HG03064 (cell line): ENCODE measurements around the gene MAP1B.
"Not testable (repeated sequence)": the region's sequence is repeated elsewhere in the genome, so short reads cannot be mapped to it uniquely, and the experiment has no call there.

Experiments
- ATAC-seq: cut with Tn5 transposase; IDR thresholded peaks from one replicate; pipeline ENCODE4 v1.9.1; 2021; ENCODE audit warnings: low read depth; ENCODE audit not compliant: unreplicated experiment

The MAP1B gene

DNA sequence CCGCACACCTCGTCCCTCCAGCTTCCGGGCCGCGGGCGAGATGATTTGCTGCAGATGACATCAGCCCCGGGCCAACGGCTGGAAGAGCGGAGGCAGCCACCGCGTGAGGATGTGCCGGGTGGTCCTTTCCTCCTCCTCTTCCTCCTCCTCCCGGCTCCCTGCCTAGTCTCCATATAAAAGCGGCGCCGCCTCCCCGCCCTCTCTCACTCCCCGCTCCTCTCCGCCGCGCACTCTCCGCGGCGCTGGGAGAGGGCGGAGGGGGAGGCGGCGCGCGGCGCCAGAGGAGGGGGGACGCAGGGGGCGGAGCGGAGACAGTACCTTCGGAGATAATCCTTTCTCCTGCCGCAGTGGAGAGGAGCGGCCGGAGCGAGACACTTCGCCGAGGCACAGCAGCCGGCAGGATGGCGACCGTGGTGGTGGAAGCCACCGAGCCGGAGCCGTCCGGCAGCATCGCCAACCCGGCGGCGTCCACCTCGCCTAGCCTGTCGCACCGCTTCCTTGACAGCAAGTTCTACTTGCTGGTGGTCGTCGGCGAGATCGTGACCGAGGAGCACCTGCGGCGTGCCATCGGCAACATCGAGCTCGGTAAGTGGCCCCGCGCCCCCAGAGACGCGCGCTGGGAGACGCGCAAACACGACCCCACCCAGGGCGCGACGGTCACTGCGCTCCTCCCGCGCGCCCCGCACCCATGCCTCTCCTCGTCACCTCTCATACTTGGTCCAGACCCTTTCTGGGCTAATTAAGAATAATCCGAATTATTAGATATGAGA lies at the start of gene MAP1B:
Gene MAP1B, plus strand, starts transcription at position 345 of the 770 bp plus-strand sequence. Its CDS starts 57 bp downstream, at position 402.
- ATAC-seq, result no peak

GRCh38 chr5:72057816-72058215 lies 49.5 kb upstream of the MAP1B start:
- ATAC-seq, result no peak

DNA sequence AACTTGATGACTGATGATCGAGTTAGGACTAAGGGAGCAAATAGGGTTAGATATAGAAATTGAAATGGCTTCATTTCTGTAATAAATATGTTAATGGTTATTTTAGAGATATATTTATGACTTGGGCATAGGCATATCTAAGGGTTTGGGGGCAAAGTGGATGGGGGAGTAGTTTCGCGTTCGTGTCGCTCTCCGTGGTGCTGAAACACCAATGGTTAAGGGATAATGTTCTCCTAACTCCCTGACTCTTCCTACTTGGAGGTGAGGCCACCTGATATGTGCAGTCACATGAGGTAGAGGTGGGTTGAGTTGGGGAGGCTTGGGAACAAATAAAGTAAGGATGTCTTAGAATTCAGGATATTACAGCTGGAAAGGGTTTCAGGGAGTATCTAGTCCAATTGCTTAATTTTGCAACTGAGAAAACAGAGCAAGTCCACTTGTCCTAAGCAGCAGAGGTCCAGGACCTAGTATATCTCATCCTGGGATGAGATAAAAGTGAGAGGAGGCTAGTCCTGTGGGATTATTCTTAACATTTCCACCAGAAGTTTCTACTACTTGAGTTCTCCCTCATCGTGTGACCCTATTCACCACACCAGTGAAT lies 44.0 kb upstream of the MAP1B start:
- ATAC-seq, result no peak

DNA sequence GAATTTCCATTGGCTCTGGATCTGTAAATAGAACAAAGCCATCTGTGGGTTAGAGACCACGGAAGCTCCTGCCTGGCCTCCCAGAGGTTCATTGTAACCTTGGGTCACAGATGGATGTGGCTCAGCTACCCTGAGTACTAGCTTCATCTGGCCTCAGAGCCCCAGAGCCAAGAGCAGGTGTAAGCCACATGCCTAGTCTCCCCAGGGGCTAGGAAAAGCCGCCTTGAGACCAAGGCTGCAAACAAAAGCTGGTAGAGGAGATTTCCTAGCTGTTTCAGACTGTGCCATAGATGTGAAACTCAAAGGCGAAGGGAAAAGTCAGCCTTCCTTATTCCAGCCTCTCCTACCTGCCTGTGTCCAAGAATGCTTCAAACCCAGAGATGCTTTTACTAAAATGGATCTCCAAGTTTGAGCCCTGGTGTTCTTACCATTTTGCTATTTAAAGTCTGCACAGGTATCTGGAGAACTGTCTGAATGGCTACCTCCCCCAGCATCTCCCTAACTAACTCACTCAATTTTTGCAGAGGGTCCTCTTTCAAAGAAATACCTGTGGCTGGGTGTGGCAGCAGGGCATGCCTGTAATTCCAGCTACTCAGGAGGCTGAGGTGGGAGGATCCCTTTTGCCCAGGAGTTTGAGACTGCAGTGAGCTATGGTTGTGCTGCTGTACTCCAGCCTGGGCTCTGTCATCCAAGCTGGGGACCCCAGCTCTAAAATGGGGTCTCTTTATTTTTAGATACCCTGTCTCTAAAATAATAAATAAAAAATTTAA lies 42.3 kb upstream of the MAP1B start:
- ATAC-seq, result no peak

DNA sequence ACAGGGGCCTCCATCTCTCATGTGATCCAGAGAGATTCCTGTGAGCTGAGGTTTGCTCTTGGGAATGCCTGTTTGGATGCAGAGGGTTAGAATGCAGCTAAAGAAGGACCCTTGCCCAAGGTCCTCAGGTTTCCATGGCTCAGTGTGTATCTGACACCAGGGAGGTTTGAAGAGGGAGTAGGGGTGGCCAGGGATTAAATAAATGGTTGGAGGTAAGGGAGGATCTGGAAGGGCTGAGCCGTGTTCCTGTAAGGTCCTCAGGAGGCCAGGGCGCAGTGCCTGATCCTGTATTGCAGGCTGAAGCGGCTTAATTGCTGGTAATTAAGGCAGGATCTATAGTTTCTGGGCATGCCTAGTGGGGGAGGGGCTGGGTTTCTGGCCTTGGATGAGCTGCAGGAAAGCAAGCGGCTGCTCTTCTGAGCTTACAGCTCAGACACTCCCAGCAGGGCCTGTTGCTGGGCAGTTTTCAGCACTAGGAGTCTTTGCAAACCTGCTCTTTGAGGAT lies 41.5 kb upstream of the MAP1B start:
- ATAC-seq, result no peak

DNA sequence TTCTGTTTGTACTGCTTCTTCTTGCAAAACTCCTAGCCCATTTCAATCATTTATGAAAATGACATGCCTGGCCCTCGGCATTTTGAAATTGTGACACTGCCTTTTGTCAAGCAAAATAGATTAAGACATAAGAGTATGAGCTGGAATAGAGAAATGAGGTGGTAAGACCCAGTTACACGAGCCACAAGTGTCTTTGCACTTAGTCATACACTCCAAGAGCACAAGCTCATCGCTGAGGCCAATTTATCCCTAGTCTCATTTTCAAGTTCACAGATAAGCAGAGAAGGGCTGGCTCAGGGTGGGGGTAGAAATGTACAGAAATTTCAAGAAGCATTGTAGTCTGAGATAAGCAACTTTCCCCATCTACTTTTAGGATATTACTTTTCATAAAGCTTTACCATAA lies 40.6 kb upstream of the MAP1B start:
- no peak for ATAC-seq

DNA sequence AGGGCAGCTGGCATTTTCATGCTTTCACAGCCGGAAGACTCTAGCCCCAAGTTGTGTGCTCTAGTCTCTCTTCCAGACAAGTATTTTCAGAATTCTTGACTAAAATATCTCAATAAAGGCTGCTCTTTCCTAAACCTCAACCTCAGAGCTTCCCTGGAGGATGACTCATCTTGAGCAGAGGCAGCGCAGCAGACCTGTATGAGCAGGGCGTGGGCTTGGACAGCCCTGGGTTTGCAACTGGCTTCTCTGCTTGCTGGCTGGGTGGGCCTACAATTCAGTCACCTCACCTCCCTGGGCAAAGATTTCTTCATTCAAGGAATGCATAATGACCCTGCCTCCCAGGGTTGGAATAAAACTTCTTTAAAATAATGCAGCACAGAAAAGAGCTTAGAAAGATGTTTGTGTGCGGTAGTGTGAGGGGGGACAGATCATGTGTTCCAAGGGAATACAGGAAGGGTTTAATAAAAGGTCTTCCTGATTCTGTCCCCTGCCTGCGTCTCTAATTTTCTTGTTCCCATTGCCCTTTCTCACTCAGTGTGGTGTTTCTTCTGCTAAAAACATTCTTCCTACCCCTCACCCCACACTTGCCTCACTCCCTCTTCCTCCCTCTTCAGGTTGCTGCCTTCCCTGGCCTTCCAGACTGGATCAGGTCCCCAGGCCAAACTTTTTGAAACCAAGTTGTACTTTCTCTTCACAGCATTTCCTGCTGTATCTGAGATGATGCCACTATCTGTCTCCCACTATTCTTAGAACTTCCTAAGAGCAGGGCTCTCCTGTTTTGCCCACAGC lies 39.4 kb upstream of the MAP1B start:
- no peak for ATAC-seq

- no peak for ATAC-seq
Observed at GRCh38 chr5:72070529-72070928, 36.7 kb upstream of the MAP1B start.

- no peak for ATAC-seq
Observed at GRCh38 chr5:72071906-72072305, 35.4 kb upstream of the MAP1B start.

DNA sequence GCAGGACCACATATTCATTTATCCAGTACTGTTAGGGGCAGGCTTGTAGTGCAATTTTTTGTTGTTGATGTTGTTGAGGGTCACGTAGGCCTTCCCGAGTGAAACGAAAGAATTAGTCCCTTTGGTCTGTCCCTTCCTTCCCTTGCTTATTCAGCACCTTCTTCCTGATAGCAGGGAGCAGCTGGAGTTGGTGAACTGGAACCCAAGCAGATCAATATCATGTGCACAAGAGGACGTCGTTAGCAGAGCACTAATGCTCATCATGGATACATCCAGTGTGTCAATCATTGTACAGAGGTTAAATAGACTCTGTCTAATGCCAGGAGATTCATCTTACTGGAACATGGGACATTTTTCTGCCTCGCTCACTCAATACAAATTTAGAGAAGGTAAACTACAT lies 33.0 kb upstream of the MAP1B start:
- no peak for ATAC-seq

DNA sequence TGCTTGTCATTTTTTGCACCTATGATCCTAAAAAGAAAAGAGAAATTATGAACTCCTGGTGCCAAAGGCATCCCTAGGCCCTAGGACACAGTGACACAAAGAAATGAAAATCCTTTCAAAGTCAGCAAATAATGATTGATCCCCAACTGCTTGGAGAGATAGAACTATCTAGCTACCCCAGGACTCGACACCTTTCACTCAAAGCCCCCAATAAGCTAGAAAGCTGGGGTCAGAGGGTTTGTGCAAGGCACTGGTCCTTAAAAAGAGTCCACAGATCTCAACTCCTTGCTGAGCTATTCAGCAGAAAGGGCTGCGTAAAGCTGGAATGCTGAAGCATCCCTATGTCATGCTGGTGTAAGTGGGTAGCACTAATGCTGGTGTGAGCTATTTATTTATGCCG lies 31.8 kb upstream of the MAP1B start:
- ATAC-seq, result no peak

DNA sequence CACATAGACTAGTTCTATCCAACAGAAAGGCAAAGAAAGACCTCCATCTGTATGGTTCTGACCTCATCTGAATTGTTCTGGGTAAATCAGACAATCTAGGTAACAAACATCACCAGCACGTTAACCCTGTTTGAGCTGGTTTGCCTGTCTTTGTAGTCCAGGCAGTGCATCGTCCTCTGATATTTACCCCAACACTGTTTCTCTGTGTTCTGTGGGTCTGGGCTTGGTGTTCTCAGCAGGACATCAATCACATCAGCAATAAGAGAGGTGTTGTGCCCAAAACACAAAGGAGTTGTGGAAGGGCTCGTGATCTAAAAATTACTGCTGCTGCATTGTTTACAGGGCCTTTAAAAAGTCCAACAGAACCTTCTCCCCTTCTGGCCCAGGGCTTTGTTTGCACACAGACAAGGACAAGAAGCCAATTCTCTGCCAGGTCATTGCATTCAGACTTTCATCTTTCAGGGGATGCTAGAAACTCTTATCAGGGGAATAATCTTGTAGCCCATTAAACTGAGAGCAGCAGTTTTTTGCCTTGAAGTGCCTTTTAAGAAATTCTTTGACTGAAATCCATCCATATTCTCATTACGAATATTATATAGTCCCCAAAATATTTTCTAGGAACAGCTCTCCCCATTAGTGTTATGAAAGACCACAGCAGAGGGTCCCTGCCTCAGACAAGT lies 30.5 kb upstream of the MAP1B start:
- ATAC-seq, result no peak

- ATAC-seq, result no peak
Observed at GRCh38 chr5:72077390-72077789, 29.9 kb upstream of the MAP1B start.

- ATAC-seq, result no peak
Observed at GRCh38 chr5:72079288-72079687, 28.0 kb upstream of the MAP1B start.

DNA sequence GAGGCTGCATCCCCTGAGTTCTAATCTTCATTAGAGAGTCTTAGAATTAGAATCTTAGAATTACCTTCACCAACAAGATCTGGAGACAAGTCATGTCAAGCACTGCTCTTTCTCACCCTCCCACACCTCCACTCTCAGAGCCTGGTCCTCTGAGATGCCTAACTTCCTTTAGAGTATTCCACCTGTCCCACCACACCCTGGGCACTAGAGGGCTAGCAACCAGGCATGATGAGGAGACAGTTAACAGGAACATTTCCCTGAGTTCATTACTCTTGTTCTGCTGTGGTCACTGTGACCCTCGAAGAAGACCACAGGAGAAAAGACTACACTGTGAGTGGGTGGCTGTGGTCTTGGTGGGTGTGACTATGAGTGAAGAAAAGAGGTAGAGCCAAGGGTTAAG lies 25.2 kb upstream of the MAP1B start:
- ATAC-seq, result no peak

DNA sequence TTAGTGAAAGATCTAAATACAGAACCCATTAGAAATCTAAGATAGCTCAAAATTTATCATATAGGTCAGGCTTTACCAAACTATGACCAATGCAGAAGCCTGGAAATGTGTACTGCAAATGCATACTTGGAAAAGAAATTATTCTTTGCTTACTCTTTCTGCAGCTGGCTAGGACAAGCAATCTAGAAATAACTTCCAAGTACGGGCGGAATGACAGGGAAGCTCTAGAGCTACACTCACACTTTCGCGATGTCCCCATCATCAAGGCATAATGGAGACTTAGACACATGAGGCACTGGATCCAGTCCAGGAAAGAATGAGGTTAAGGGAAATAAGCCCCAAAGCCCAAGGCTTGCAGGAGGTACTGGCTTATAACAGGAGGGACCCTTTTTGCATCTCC lies 22.4 kb upstream of the MAP1B start:
- no peak for ATAC-seq

GRCh38 chr5:72085319-72085718 lies 22.0 kb upstream of the MAP1B start:
- ATAC-seq, result no peak

GRCh38 chr5:72089713-72090112 lies 17.6 kb upstream of the MAP1B start:
- not testable (repeated sequence) for ATAC-seq

- no peak for ATAC-seq
Observed at GRCh38 chr5:72092074-72092473, 15.2 kb upstream of the MAP1B start.

GRCh38 chr5:72093217-72093616 lies 14.1 kb upstream of the MAP1B start:
- ATAC-seq, result no peak
